A204.1 (cell line): Measurements from ENCODE around the gene TBX10.
"Not testable (repeated sequence)": the region's sequence is repeated elsewhere in the genome, so short reads cannot be mapped to it uniquely, and the experiment has no call there.

Experiments used
- FAIRE-seq: peaks from 2 replicates; lab custom pipeline; 2012; peaks lifted over from hg19 to GRCh38; lab: Jason Lieb, UNC

Gene TBX10

GRCh38 chr11:67615728-67616430 lies 23.7 kb downstream of the TBX10 start:
- no peak for FAIRE-seq

- FAIRE-seq: no peak
Measured at GRCh38 chr11:67614730-67615714, 24.5 kb downstream of the TBX10 start.

GRCh38 chr11:67613960-67614715 lies 25.4 kb downstream of the TBX10 start:
- FAIRE-seq: no peak

GRCh38 chr11:67613313-67613959 lies 26.1 kb downstream of the TBX10 start:
- no peak for FAIRE-seq

- FAIRE-seq: no peak
Measured at GRCh38 chr11:67612751-67613150, 26.8 kb downstream of the TBX10 start.

GRCh38 chr11:67611704-67612587 lies 27.6 kb downstream of the TBX10 start:
- no peak for FAIRE-seq

- FAIRE-seq: no peak
Measured at GRCh38 chr11:67611165-67611564, 28.4 kb downstream of the TBX10 start.

- no peak for FAIRE-seq
Measured at GRCh38 chr11:67610302-67610868, 29.2 kb downstream of the TBX10 start.

GRCh38 chr11:67609316-67609715 lies 30.2 kb downstream of the TBX10 start:
- no peak for FAIRE-seq

GRCh38 chr11:67608486-67608885 lies 31.1 kb downstream of the TBX10 start:
- FAIRE-seq: no peak

- no peak for FAIRE-seq
Measured at GRCh38 chr11:67607507-67607906, 32.1 kb downstream of the TBX10 start.

GRCh38 chr11:67606492-67607295 lies 32.9 kb downstream of the TBX10 start, which contains the start of gene NDUFV1:
Gene NDUFV1, plus strand, starts transcription at chr11:67606936. Its CDS starts 69 bp downstream, at chr11:67607005.
- peak; percentile 76 for FAIRE-seq

GRCh38 chr11:67606093-67606491 lies 33.5 kb downstream of the TBX10 start:
- no peak for FAIRE-seq

GRCh38 chr11:67605231-67606011 lies 34.1 kb downstream of the TBX10 start:
- no peak for FAIRE-seq

GRCh38 chr11:67604815-67605214 lies 34.7 kb downstream of the TBX10 start:
- FAIRE-seq: no peak

GRCh38 chr11:67604119-67604518 lies 35.4 kb downstream of the TBX10 start:
- not testable (repeated sequence) for FAIRE-seq

- FAIRE-seq: no peak
Measured at GRCh38 chr11:67601098-67601497, 38.5 kb downstream of the TBX10 start.

GRCh38 chr11:67600324-67601029 lies 39.1 kb downstream of the TBX10 start:
- FAIRE-seq: no peak
